Activated CD8-positive, alpha-beta memory T cell treated with anti-CD3 and anti-CD28 coated beads, Interleukin-2, amount 50 U/mL, for 24 hours (primary cell): ENCODE data around the gene TMEM87A.
"Not testable (repeated sequence)": the region's sequence is repeated elsewhere in the genome, so short reads cannot be mapped to it uniquely, and the experiment has no call there.

Experiments
- DNase-seq: peaks from one replicate; pipeline ENCODE4 v3.0.0-alpha.2; 2020; ENCODE audit errors: extremely low read depth

TMEM87A gene, protein sequence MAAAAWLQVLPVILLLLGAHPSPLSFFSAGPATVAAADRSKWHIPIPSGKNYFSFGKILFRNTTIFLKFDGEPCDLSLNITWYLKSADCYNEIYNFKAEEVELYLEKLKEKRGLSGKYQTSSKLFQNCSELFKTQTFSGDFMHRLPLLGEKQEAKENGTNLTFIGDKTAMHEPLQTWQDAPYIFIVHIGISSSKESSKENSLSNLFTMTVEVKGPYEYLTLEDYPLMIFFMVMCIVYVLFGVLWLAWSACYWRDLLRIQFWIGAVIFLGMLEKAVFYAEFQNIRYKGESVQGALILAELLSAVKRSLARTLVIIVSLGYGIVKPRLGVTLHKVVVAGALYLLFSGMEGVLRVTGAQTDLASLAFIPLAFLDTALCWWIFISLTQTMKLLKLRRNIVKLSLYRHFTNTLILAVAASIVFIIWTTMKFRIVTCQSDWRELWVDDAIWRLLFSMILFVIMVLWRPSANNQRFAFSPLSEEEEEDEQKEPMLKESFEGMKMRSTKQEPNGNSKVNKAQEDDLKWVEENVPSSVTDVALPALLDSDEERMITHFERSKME

DNA sequence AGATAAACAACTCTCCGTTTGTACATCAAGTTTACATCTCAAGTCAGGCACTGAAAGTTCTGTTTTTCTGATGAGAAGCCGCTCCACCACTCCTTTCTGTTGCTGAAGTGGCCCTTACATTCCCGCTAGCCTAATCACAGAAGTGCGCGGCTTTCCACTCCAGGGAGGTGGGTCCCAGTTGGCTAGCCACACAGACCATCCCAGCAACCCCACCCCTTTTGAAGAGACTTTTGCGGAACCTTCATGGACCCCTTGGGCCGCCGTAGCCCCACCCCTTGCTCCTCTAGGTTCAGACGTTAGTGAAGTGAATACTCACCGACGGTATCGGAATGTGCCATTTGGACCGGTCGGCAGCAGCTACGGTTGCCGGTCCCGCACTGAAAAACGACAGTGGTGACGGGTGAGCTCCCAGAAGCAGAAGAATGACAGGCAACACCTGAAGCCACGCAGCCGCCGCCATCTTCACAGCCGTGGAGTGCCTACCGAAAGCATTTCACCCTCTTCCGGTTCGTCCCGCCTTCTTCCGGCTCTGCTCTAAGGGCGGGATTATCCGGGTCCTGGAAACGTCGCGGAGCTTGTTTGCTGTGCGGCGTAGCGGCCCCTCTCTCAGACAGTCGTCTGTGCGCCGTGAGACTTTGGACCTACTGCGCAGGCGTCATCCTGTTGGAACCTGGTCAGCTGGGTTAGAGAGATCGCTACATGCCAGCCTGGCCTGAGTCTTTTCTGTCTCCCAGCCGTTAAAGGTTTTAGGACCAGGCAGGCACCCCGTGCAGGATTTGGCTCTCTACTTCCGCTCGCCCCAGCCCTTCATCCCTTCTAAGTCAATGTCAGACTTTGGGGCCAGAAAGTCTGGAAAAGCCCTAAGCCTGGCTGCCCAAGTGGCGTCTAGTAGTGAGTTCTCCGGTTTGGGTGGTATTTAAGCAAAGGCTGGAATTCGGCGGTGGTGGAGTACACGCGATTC lies at the start of gene TMEM87A, which contains the start of gene GANC:
TSS of gene TMEM87A (minus strand) at position 495 of the 961 bp plus-strand sequence. CDS start at position 460, 35 bp downstream.
TSS of gene GANC (plus strand) at position 263 of the 961 bp plus-strand sequence. CDS start 1,281 bp downstream, outside the sequence.
- DNase-seq = peak; percentile 96

DNA sequence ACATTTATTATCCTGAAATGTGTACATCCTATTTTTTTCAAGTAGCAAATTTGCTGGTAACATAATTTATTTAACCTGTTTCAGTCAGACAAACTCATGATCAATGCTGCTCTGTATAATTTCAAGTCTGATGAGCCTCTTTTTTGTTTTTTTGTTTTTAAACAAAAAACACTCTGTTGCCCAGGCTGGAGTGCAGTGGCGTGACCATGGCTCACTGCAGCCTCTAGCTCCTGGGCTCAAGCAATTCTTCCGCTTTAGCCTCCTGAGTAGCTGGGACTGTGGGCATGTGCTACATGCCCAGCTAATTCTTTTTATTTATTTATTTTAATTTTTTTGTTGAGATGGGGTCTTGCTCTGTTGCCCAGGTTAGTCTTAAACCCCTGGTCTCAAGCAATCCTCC lies 46.0 kb upstream of the TMEM87A start:
- no peak for DNase-seq

DNA sequence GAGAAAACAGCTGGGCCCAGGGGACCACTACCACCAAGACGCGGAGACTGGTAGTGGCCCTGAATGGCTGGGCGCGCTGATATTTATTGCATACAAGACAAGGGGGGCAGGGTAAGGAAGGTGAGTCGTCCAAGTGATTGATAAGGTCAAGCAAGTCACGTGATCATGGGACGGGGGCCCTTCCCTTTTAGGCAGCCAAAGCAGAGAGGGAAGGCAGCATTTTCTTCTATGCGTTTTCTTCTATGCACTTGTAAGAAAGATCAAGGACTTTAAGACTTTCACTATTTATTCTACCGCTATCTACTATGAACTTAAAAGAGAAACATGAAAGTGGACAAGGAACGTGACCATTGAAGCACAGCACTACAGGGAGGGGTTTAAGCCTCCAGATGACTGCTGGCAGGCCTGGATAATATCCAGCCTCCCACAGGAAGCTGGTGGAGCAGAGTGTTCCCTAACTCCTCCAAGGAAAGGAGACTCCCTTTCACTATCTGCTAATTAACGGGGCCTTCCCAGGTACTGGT lies 43.1 kb upstream of the TMEM87A start:
- not testable (repeated sequence) for DNase-seq

DNA sequence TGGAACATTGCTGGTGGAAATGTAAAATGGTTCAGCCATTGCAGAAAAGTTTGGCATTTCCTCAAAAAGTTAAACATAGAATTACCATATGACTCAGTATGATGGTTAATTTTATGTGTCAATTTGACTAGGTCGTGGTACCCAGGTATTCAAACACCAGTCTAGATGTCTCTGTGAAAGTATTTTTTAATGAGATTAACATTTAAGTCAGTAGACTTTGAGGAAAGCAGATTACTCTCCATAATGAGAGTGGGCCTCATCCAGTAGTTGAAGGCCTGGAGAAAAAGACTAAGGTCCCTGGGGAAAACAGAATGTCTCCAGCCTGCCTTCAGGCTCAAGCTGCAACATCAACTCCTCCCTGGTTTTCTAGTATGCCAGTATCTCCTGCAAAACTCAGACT lies 42.3 kb upstream of the TMEM87A start:
- no peak for DNase-seq

DNA sequence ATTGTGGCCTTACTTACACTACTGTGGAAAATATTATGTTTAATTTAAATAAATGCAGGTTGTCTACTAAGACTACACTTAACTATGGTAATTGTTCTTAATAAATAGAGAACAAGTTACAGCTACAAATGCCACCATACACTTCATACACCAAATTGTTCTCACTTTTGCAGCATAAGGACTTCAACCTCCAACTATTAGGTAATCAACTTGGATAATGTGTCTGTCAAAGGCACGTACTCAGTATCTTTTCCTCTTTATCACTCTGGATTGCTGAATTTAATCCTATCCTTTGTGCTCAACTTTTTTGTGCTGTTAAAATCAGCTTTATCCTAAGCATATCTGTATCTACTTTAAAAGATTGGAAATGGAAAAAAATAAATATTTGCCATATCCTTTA lies 41.6 kb upstream of the TMEM87A start:
- DNase-seq = no peak

DNA sequence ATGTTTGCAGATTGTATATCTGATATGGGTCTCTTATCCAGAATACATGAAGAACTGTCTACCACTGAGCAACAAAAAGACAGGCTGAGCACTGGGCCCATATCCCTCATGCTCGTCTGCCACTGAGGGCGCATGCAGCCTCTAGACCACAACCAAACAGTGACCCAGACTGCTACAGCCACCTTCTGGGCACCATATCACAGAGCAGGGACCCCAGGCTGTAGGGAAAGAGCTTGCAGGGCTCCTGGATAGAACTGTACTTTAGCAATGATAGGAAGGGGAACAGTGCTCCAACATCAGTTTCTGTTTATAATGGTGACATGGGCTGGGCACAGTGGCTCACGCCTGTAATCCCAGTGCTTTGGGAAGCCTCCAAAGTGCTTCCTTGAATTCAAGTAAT lies 40.2 kb upstream of the TMEM87A start:
- no peak for DNase-seq

DNA sequence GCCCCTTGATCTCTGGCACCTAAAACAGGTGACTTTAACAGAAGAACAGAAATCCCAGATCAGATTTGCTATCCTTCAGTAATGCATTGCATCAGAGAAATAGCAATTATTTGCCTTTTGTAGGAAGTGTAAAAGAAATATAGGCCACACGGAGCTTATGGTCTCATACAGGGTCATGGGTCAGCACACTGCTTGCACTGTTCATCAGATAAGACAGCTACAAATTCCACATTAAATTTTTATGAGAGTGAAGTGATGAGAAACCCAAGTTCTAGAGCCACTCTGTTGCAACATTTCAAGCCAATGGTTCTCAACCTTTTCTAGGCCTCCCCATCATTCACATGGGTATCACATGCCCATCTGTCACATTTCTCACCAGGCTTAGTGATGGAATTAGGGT lies 33.4 kb upstream of the TMEM87A start:
- no peak for DNase-seq

DNA sequence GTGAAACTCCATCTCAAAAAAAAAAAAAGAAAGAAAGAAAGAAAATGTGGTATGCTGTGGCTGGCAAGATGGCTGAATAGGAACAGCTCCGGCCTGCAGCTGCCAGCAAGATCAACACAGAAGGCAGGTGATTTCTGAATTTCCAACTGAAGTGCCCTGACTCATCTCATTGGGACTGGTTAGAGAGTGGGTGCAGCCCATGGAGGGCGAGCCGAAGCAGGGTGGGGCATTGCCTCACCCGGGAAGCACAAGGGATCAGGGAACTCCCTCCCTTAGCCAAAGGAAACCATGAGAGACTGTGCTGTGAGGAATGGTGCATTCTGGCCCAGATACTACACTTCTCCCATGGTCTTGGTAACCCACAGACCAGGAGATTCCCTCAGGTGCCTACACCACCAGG lies 27.8 kb upstream of the TMEM87A start:
- not testable (repeated sequence) for DNase-seq

DNA sequence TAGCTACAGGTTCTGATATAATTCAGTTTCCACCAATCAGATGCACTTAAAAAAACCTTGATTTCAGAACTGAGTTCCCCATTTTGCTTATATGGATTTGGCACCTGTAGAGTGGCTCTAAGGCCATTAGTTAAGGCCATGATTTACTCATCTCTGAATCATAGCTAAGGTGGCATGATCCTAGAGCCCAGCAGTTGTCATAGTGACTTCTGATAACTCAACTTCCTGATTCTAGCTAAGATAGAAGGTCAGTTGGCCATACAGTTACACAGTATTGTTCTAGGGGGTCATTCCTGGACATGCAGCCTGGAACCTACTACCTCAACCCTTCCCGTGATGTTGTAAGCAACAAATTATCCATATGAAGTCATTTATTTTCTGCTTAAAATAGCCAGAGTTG lies 15.9 kb upstream of the TMEM87A start:
- DNase-seq = no peak

DNA sequence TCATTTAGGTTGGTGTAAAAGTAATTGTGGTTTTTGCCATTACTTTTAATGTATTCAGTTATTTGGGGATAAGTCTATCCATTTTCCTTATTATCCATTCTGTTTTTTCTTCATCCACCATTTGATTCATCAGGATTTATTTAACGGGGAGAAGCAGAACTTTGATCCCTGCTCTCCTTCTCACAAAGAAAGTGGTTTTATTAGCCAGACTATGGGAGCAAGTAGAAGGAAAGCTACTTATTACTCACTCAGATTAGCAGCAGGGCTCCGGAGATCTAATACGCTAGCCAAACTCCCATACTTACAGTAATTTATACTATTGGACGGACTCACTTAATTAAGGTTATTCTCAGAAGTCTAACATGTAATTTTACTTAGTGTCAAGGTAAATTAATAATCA lies 14.7 kb upstream of the TMEM87A start:
- no peak for DNase-seq

DNA sequence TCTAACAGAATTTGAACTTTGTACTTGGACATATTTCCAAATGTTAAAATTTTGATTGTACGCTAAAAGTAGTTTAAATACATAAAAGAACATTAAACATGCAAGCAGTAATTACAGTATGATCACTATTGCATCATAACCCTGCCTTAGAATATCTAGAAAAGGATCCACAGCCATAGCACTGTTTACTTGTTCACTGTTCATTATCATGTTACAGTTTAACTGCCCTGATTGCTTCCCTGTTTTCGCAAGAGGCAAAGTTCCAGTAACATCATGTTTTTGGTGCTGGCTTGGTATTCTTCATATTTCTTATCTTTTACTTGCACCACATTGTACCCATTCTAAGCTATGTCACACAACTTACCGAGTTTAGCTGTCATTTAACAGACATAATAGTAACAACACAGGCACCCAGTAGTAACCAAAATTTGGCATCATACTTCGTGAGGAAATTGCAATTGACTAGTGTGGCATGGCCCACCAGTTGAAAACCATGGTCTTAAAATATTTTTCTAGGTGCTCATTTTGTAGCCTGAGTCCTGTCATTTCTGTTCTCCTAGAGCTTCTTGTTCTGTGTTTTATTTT lies 13.3 kb upstream of the TMEM87A start:
- no peak for DNase-seq

DNA sequence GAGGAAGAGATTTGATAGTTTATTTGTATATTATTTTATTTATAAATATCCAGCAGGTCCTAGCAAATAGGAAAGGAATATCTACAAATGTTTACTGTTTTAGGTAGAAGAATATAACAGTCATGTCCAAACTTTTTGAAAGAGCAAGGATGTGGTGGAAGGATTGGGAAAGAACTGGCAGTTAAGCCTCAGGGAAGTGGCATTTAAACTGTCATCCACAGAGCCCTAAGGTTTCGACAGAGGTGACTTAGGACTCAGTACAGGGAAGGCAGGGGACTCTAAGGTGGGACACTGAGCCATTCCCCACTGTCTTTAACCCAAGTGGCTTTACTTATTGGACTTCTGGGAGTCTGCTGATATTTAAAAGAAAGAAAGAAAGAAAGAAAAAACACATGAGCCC lies 11.8 kb upstream of the TMEM87A start:
- no peak for DNase-seq

DNA sequence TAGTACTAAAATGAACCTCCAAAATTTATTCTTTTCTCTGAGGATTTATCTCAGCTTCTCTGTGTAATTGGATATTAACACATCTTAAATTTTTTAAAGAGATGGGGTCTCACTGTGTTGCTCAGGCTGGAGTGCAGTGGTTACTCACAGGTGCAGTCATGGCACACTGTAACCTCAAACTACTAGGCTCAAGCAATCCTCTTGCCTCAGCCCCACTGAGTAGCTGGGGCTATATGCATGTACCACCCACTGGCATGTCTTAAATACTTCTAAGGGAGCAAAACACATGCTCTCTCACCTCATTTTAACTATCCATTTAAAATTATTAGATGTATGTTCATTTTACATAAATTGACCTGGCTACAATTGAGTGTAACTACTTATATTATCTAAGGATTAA lies 11.3 kb upstream of the TMEM87A start:
- DNase-seq = no peak

DNA sequence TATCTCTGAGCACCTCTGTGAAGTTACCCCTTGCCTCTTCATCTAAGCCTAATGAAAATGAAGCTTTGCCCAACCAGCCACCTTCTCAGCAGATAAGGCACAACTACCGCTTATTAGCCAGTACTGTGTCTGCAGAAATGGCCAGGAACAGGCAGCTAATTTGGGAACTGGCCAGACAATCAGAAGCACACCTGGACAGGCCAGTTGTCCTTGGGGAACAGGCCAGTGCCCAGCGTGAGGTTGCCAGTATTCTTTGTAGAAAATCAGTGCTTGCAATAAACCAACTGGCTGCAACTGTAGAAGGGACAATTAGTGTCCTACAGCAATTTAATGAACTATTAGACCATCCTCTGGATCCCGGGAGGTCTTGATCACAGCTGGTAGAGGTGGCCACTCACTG lies 10.4 kb upstream of the TMEM87A start:
- no peak for DNase-seq

DNA sequence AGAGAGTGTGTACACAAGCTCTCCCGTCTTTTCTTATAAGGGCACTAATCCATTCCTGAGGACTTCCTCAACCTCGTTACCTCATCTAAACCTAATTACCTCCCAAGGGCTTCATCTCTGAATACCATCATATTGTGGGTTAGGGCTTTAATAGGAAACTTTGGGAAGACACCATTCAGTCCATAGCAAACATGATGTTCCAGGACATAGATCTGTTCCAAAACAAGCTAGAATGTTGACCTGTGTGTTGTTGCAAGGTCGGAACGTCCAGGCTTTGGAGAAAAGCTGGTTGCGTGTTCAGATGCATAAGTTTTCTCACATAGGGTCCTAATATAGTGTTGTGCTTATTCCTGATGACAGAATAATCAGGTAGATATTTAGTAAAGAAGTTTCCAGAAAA lies 9.7 kb upstream of the TMEM87A start:
- DNase-seq = no peak

DNA sequence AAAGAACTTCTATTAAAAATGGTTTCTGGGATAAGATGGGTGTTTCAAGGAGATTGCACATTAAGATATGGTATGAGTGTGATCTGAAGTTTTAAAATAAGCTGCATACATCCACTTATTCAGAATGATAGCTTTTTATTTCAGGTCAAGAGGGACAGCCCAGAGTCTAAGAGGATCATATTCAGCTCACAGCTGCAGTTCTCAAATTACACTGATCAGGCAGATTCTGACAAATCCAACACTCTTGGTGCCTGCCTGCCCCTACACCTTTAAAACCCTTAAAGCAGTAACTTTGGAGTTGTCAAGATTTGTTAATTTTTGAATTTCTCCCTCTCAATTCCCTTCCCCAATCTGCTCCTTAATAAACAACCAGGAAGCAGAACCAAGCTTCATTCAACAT lies 9.1 kb upstream of the TMEM87A start:
- DNase-seq = no peak

DNA sequence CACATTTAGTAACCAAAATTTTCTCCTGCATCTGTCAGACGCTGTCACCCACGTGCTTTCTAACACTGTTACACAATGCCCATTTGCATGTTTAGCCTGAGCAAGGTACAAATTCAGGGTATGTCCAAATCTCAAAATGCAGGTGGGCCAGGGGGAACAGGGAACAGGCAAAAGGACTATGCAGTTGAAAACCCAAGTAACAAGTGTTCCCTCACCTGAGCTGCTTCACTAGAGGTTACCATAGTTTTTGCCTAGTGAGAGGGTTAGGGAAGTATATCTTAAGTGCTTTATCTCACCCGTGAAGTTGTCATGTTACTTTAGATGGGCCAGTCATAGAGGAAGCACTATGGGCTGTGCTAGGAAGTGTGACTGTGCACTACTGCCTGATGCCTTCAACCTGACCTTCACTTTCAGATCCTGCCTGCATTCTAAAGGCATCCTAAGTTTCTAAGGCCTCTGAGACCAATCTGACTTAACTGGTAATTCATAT lies 6.0 kb upstream of the TMEM87A start:
- DNase-seq = no peak

DNA sequence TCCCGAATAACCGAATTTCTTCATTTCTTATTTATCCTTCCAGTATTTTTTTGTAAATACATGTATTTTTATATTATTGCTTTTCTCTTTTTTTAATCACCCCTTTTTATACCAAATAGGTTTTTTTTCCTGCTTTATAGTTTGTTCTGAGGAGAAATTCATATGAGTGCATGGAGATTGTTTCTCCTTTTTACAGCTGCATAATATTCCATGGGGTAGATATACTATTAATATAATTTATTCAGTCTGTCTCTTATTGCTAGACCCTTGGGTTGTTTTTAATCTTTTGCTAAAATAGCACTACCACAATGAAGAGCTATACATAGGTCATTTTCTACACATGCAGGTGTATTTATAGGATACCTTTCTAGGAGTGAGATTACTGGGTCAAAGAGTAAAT lies 3.5 kb upstream of the TMEM87A start:
- no peak for DNase-seq

DNA sequence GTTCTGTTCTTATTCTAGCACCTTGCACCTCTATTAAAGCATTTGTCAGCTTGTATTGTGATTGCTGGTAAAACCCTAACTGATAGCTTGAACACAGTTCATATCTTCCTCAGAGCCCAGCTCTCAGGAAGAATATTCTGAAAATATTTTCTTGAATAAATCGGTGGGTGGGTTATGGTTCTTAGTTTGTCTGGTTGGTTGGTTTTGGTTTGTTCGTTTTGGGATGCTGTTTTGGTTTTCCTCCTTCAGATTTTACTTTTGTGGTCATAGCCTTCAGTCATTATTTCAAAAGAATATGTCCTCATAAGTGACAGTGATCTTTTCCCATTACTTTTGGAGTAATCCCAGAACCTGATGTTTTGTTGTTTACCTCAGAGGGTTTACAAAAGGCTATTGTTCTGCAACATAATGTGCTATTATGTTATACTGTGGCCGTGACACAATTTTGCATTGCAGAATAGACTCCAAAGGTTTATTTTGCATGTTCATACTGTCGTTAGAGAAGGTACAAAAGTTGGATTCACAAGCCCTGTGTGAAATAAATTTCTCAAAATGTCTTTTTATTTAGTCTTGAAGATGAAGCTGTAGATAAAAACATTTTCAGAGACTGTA lies 2.7 kb upstream of the TMEM87A start:
- no peak for DNase-seq

DNA sequence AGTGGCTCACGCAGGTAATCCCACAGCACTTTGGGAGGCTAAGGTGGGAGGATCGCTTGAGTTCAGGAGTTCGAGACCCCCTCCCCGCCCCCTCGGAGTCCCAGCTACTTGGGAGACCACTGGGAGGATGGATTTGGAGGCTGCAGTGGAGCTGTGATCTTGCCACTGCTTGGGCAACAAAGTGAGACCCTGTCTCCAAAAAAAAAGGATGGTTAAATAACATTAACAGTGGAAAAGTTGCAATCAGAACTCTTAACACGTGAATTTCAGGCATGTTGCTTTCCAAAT lies 1.4 kb upstream of the TMEM87A start:
- no peak for DNase-seq
